ENCODE data around the gene UBE2V1. TPM values are rescaled to one million over a fixed set of nuclear protein-coding genes. Genes with fewer than 3 reads are reported as not detected.

Gene UBE2V1
- total and polyA plus RNA-seq, 2 of the 13 experiments (the other 11 are each of a cell fraction or from before 2014, with no cell fraction given): 81.3 to 132 TPM

- TF ChIP-seq POLR2A (IDR thresholded peaks at IDR 0.05; ENCODE audit: insufficient read depth in 1 of 2, low read depth in 2 of 2, low read length in 2 of 2) (peak; percentile 89 to 93), KDM6A (CRISPR knock-in tag; IDR thresholded peaks at IDR 0.05; ENCODE audit: low read depth) (0 out of 2 replicates have a peak, but pooled peaks have one; percentile 37), ZNF687 (CRISPR knock-in tag; IDR thresholded peaks at IDR 0.05) (peak; percentile 99), ZNF17 (CRISPR knock-in tag; IDR thresholded peaks at IDR 0.05) (no peak), ZNF547 (CRISPR knock-in tag; IDR thresholded peaks at IDR 0.05) (peak; percentile 98), FOXA1 (IDR thresholded peaks at IDR 0.05) (no peak), FOXA1 (CRISPR knock-in tag; IDR thresholded peaks at IDR 0.05) (peak; percentile 8; the same call in 1 of the 2 replicates), ZBTB1 (CRISPR knock-in tag; IDR thresholded peaks at IDR 0.05; ENCODE audit: borderline replicate concordance) (peak; percentile 89), ZNF883 (CRISPR knock-in tag; IDR thresholded peaks at IDR 0.05; ENCODE audit: not compliant biosample characterization) (peak; percentile 99), POLR2G (IDR thresholded peaks at IDR 0.05; ENCODE audit: low read depth, low read length) (peak; percentile 95), ZNF672 (CRISPR knock-in tag; IDR thresholded peaks at IDR 0.05) (no peak), ZNF572 (CRISPR knock-in tag; IDR thresholded peaks at IDR 0.05) (peak; percentile 98; the same call in 1 of the 2 replicates), PREB (CRISPR knock-in tag; IDR thresholded peaks at IDR 0.05) (no peak), SMAD9 (CRISPR knock-in tag; IDR thresholded peaks at IDR 0.05) (0 out of 2 replicates have a peak, but pooled peaks have one; percentile 13), E2F5 (CRISPR knock-in tag; conservative IDR thresholded peaks at IDR 0.05) (peak; percentile 72), NAIF1 (CRISPR knock-in tag; IDR thresholded peaks at IDR 0.05; ENCODE audit: borderline replicate concordance) (no peak), CAMTA2 (CRISPR knock-in tag; IDR thresholded peaks at IDR 0.05; ENCODE audit: borderline replicate concordance) (0 out of 2 replicates have a peak, but pooled peaks have one; percentile 69), FOXO1 (CRISPR knock-in tag; IDR thresholded peaks at IDR 0.05) (no peak), NCOR1 (IDR thresholded peaks at IDR 0.05; ENCODE audit: borderline replicate concordance, low read length) (no peak), ZBTB4 (CRISPR knock-in tag; IDR thresholded peaks at IDR 0.05; ENCODE audit: borderline replicate concordance) (peak; percentile 96; the same call in 1 of the 2 replicates)
Measured at GRCh38 chr20:50153500-50154377, 40.8 kb upstream of the UBE2V1 start, which contains the start of gene PEDS1 (continued).
